Measurements from ENCODE around the gene BTRC. TPM values are rescaled to one million over a fixed set of nuclear protein-coding genes. Genes with fewer than 3 reads are reported as not detected.
A peak's percentile ranks its signal among the peaks of the same experiment; 100 is the strongest.
"Not testable (repeated sequence)": the region's sequence is repeated elsewhere in the genome, so short reads cannot be mapped to it uniquely, and the experiment has no call there.

BTRC gene
- total RNA-seq, 4 donors from 2014 or later = 11.9 to 19.0 (median 12.2) TPM

DNA sequence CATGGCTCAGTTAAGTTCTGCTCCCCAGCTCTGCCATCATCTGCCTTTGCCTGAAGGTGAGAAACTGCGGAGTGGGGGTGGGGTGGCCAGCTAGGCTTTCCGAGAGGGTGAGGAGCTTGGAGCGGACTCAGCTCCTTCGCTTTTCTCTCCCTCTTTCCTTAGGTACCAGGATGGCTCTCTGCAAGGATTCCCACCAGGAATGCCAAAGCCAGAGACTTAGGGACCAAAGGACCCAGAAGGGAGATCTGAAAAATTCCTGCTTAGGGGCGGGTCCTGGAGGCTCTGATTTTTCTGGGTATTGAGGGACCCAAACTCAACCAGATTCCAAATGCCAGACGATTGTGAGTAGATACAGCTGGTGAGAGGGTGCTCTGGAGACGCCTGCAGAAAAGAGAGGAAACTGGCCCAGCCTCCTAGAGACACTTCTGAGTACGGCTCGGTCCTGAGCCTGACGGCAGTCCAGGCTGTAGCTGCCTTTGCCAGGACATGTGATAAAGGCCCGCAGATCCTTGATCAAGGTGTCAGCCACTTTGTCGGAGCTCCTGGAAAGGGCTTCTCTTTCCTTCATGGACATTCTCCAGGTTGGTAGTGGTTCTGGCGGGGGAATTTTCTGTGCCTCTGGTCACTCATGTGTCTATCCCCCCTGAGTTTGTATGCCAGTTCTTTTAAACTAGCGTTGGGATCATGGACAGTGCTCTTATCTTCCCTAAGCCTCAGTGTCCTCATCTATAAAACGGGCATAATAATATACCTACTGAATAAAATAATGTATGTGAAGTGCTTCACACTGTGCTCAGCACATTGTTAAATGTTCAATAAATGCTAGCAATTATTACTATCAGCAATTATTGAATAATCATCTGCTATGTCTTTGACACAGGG, 42.5 kb upstream of the BTRC start:
- Histone ChIP-seq H3K27ac (no peak overlapping the region), H3K4me1 (no peaks in the 10 kb centered on the region), H3K36me3 (no peaks in the 10 kb centered on the region), H3K9me3 (no peaks in the 10 kb centered on the region), H3K4me3 (no peak overlapping the region), H3K27me3 (no peaks in the 10 kb centered on the region)
- DNase-seq = no peak
- no peak for TF ChIP-seq POLR2A (IDR thresholded peaks at IDR 0.05)
- TF ChIP-seq, protein P1, sequence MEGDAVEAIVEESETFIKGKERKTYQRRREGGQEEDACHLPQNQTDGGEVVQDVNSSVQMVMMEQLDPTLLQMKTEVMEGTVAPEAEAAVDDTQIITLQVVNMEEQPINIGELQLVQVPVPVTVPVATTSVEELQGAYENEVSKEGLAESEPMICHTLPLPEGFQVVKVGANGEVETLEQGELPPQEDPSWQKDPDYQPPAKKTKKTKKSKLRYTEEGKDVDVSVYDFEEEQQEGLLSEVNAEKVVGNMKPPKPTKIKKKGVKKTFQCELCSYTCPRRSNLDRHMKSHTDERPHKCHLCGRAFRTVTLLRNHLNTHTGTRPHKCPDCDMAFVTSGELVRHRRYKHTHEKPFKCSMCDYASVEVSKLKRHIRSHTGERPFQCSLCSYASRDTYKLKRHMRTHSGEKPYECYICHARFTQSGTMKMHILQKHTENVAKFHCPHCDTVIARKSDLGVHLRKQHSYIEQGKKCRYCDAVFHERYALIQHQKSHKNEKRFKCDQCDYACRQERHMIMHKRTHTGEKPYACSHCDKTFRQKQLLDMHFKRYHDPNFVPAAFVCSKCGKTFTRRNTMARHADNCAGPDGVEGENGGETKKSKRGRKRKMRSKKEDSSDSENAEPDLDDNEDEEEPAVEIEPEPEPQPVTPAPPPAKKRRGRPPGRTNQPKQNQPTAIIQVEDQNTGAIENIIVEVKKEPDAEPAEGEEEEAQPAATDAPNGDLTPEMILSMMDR (IDR thresholded peaks at IDR 0.05) = no peak

DNA sequence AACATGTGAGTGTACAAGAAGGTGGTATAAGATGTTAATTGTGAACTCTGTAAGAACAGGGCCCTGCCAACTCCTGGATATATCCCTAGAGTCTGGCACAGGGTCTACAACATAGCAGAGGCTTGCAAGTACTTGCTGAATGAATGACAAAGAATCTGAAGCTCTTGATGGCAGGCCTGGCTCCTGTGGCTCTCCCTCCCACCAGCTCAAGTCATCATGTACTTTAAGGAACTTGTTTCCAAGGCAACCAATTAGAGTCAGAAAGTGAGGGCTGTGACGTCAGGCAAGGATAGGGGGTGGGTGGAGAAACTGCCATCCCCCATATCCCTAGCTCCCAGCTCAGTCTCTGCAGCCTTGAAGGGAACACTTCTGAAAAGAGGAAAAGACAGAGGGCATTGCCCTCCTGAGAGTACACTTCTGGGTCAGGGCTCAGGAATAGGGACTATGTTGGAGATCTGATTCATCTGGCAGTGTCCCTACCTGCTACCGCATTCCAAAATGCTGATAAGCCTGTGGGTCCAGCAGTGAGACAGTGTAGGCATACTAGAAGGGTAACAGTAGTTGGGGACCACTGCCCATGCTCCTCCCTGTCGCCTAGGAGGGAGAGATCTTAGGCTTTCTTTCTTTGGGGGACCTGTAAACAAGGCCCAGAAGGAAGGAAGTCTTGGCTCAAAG, 34.6 kb upstream of the BTRC start:
- Histone ChIP-seq H3K9me3 (no peaks in the 10 kb centered on the region), H3K4me1 (no peaks in the 10 kb centered on the region), H3K27me3 (no peaks in the 10 kb centered on the region), H3K27ac (no peak overlapping the region), H3K4me3 (no peak overlapping the region), H3K36me3 (no peaks in the 10 kb centered on the region)
- no peak for DNase-seq
- TF ChIP-seq, protein P1 (IDR thresholded peaks at IDR 0.05) = no peak
- TF ChIP-seq POLR2A (IDR thresholded peaks at IDR 0.05) = no peak

GRCh38 chr10:101321073-101321472, 32.9 kb upstream of the BTRC start:
- DNase-seq = no peak
- Histone ChIP-seq H3K9me3 (no peaks in the 10 kb centered on the region), H3K4me3 (no peak overlapping the region), H3K4me1 (no peaks in the 10 kb centered on the region), H3K27ac (no peak overlapping the region), H3K27me3 (no peaks in the 10 kb centered on the region), H3K36me3 (no peaks in the 10 kb centered on the region)
- TF ChIP-seq POLR2A (IDR thresholded peaks at IDR 0.05) = no peak
- TF ChIP-seq, protein P1 (IDR thresholded peaks at IDR 0.05) = no peak

- Histone ChIP-seq H3K27ac (no peak overlapping the region), H3K9me3 (no peaks in the 10 kb centered on the region), H3K27me3 (no peaks in the 10 kb centered on the region), H3K4me1 (no peaks in the 10 kb centered on the region), H3K4me3 (no peak overlapping the region), H3K36me3 (no peaks in the 10 kb centered on the region)
- DNase-seq = peak in 1 of 3 donors; percentile 29
- no peak for TF ChIP-seq POLR2A (IDR thresholded peaks at IDR 0.05)
- TF ChIP-seq, protein P1 (IDR thresholded peaks at IDR 0.05) = no peak
These were observed 31.5 kb upstream of the BTRC start for GRCh38 chr10:101322266-101323108.

DNA sequence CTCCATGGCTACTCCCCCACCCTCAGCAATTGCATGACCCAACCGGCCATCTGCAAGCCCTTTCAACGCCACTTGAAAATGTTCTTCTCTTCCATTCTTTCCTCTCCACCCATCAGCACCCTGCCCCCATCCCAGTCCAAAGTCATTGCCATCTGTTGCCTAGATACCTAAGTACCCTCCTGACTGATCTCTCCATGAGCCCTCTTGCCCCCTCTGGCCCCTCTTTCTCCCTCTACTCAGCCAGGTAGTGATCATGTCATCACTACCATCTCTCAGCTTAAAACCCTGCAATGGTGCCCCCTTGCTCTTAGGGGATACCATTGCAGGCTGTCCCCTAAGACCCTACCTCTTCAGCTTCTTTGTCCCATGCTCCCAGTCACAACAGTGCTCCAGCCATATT, 30.5 kb upstream of the BTRC start:
- Histone ChIP-seq H3K27ac (no peak overlapping the region), H3K4me3 (no peak overlapping the region), H3K36me3 (no peaks in the 10 kb centered on the region), H3K27me3 (no peaks in the 10 kb centered on the region), H3K4me1 (no peaks in the 10 kb centered on the region), H3K9me3 (no peaks in the 10 kb centered on the region)
- peak in 1 of 3 donors; percentile 14 for DNase-seq
- TF ChIP-seq, protein P1 (IDR thresholded peaks at IDR 0.05) = no peak
- TF ChIP-seq POLR2A (IDR thresholded peaks at IDR 0.05) = no peak

- H3K36me3 ChIP-seq, H3K9me3 ChIP-seq, H3K4me3 ChIP-seq, H3K27ac ChIP-seq, H3K4me1 ChIP-seq, H3K27me3 ChIP-seq: not testable (repeated sequence)
- DNase-seq = peak in 1 of 3 donors; percentile 5
These were observed 26.5 kb upstream of the BTRC start for GRCh38 chr10:101327454-101327853.

Data from Peyer's patch (tissue), 4 donors.